ENCODE results near the gene RAX2. TPM values are rescaled to one million over a fixed set of nuclear protein-coding genes. Genes with fewer than 3 reads are reported as not detected.

The RAX2 gene
- total and polyA plus RNA-seq, 9 of the 15 experiments (the other 6 are each of a cell fraction or from before 2014, with no cell fraction given), result not detected

Small RNAs within 50 kb of the gene (small RNA-seq; reads per million reads assigned to genes)
- gene AC005777.1, result not detected

Other genes with a start within 250 kb of the RAX2 start
Only the 7 nearest of the 17 such genes appear.
- 6.0 and 10.7 TPM in 2 replicates for gene PIP5K1C, start 71.8 kb downstream of the RAX2 start, total RNA-seq (2014; rRNA removed)
- 1.4 and 1.9 TPM in 2 replicates for gene PIP5K1C, start 71.8 kb downstream of the RAX2 start, total RNA-seq (2014; rRNA removed; fragmentation: Illumina TruSeq; extraction: Trizol)
- gene PIP5K1C, start 71.8 kb downstream of the RAX2 start, total RNA-seq (2015; rRNA removed; fragmentation: Illumina TruSeq; extraction: Trizol), result 4.1 and 5.3 TPM in 2 replicates
- 21.4 and 22.1 TPM in 2 replicates for gene PIP5K1C, start 71.8 kb downstream of the RAX2 start, total RNA-seq (2021)
- 2.9 and 5.8 TPM in 2 replicates for gene PIP5K1C, start 71.8 kb downstream of the RAX2 start, polyA plus RNA-seq (2011; rRNA removed)
- gene PIP5K1C, start 71.8 kb downstream of the RAX2 start, polyA plus RNA-seq (2014; fragmentation: Illumina TruSeq; extraction: Trizol), result 8.0 and 11.3 TPM in 2 replicates
- under 1 TPM; 0.38 to 0.61 TPM for gene PIP5K1C, start 71.8 kb downstream of the RAX2 start, polyA plus RNA-seq (2014; fragmentation: Nextera tagmentation; extraction: Ambion mirVana)
- gene PIP5K1C, start 71.8 kb downstream of the RAX2 start, polyA plus RNA-seq (2014; rRNA removed), result 7.6 and 8.3 TPM in 2 replicates
- gene TJP3, start 63.8 kb downstream of the RAX2 start, total RNA-seq (2014; rRNA removed), result 0.82 and 1.3 TPM in 2 replicates
- gene TJP3, start 63.8 kb downstream of the RAX2 start, total RNA-seq (2014; rRNA removed; fragmentation: Illumina TruSeq; extraction: Trizol), result 0.11 and 0.38 TPM in 2 replicates
- 0.34 and 0.58 TPM in 2 replicates for gene TJP3, start 63.8 kb downstream of the RAX2 start, total RNA-seq (2015; rRNA removed; fragmentation: Illumina TruSeq; extraction: Trizol)
- 0.92 and 2.4 TPM in 2 replicates for gene TJP3, start 63.8 kb downstream of the RAX2 start, total RNA-seq (2021)
- 1.8 and 2.2 TPM in 2 replicates for gene TJP3, start 63.8 kb downstream of the RAX2 start, polyA plus RNA-seq (2011; rRNA removed)
- gene TJP3, start 63.8 kb downstream of the RAX2 start, polyA plus RNA-seq (2014; fragmentation: Illumina TruSeq; extraction: Trizol), result 0.54 and 1.1 TPM in 2 replicates
- gene TJP3, start 63.8 kb downstream of the RAX2 start, polyA plus RNA-seq (2014; fragmentation: Nextera tagmentation; extraction: Ambion mirVana), result under 1 TPM in 1 of 2 experiments, not detected in 1; 0.11 TPM
- gene TJP3, start 63.8 kb downstream of the RAX2 start, polyA plus RNA-seq (2014; rRNA removed), result 0.56 and 0.73 TPM in 2 replicates
- gene APBA3, start 10.5 kb downstream of the RAX2 start, total RNA-seq (2014; rRNA removed), result 28.8 and 29.5 TPM in 2 replicates
- 1.4 and 2.8 TPM in 2 replicates for gene APBA3, start 10.5 kb downstream of the RAX2 start, total RNA-seq (2014; rRNA removed; fragmentation: Illumina TruSeq; extraction: Trizol)
- gene APBA3, start 10.5 kb downstream of the RAX2 start, total RNA-seq (2015; rRNA removed; fragmentation: Illumina TruSeq; extraction: Trizol), result 10.8 and 14.0 TPM in 2 replicates
- 19.7 and 23.8 TPM in 2 replicates for gene APBA3, start 10.5 kb downstream of the RAX2 start, total RNA-seq (2021)
- gene APBA3, start 10.5 kb downstream of the RAX2 start, polyA plus RNA-seq (2011; rRNA removed), result 11.5 and 20.7 TPM in 2 replicates
- gene APBA3, start 10.5 kb downstream of the RAX2 start, polyA plus RNA-seq (2014; fragmentation: Illumina TruSeq; extraction: Trizol), result 9.0 and 18.5 TPM in 2 replicates
- gene APBA3, start 10.5 kb downstream of the RAX2 start, polyA plus RNA-seq (2014; fragmentation: Nextera tagmentation; extraction: Ambion mirVana), result under 1 TPM; 0.10 to 0.42 TPM
- gene APBA3, start 10.5 kb downstream of the RAX2 start, polyA plus RNA-seq (2014; rRNA removed), result 25.0 and 28.2 TPM in 2 replicates
- gene MRPL54, start 9.5 kb downstream of the RAX2 start, total RNA-seq (2014; rRNA removed), result 120 and 124 TPM in 2 replicates
- 31.5 and 35.9 TPM in 2 replicates for gene MRPL54, start 9.5 kb downstream of the RAX2 start, total RNA-seq (2014; rRNA removed; fragmentation: Illumina TruSeq; extraction: Trizol)
- gene MRPL54, start 9.5 kb downstream of the RAX2 start, total RNA-seq (2015; rRNA removed; fragmentation: Illumina TruSeq; extraction: Trizol), result 93.8 and 97.3 TPM in 2 replicates
- gene MRPL54, start 9.5 kb downstream of the RAX2 start, total RNA-seq (2021), result 83.2 and 87.9 TPM in 2 replicates
- 44.2 and 52.3 TPM in 2 replicates for gene MRPL54, start 9.5 kb downstream of the RAX2 start, polyA plus RNA-seq (2011; rRNA removed)
- 56.9 and 68.4 TPM in 2 replicates for gene MRPL54, start 9.5 kb downstream of the RAX2 start, polyA plus RNA-seq (2014; fragmentation: Illumina TruSeq; extraction: Trizol)
- 10 to 100 TPM in 1 of 2 experiments, 1 to 10 TPM in 1; 3.5 to 13.6 TPM for gene MRPL54, start 9.5 kb downstream of the RAX2 start, polyA plus RNA-seq (2014; fragmentation: Nextera tagmentation; extraction: Ambion mirVana)
- gene MRPL54, start 9.5 kb downstream of the RAX2 start, polyA plus RNA-seq (2014; rRNA removed), result 93.7 and 131 TPM in 2 replicates
- 41.2 and 57.1 TPM in 2 replicates for gene MATK, start 14.2 kb upstream of the RAX2 start, total RNA-seq (2014; rRNA removed)
- 6.1 and 8.4 TPM in 2 replicates for gene MATK, start 14.2 kb upstream of the RAX2 start, total RNA-seq (2014; rRNA removed; fragmentation: Illumina TruSeq; extraction: Trizol)
- 21.4 and 23.2 TPM in 2 replicates for gene MATK, start 14.2 kb upstream of the RAX2 start, total RNA-seq (2015; rRNA removed; fragmentation: Illumina TruSeq; extraction: Trizol)
- 41.5 and 45.3 TPM in 2 replicates for gene MATK, start 14.2 kb upstream of the RAX2 start, total RNA-seq (2021)
- gene MATK, start 14.2 kb upstream of the RAX2 start, polyA plus RNA-seq (2011; rRNA removed), result 31.1 and 32.8 TPM in 2 replicates
- 10.8 and 15.7 TPM in 2 replicates for gene MATK, start 14.2 kb upstream of the RAX2 start, polyA plus RNA-seq (2014; fragmentation: Illumina TruSeq; extraction: Trizol)
- gene MATK, start 14.2 kb upstream of the RAX2 start, polyA plus RNA-seq (2014; fragmentation: Nextera tagmentation; extraction: Ambion mirVana), result under 1 TPM; 0.08 to 0.71 TPM
- gene MATK, start 14.2 kb upstream of the RAX2 start, polyA plus RNA-seq (2014; rRNA removed), result 37.5 and 37.9 TPM in 2 replicates
- gene ZFR2, start 96.8 kb upstream of the RAX2 start, total RNA-seq (2014; rRNA removed), result 0.33 and 0.59 TPM in 2 replicates
- gene ZFR2, start 96.8 kb upstream of the RAX2 start, total RNA-seq (2014; rRNA removed; fragmentation: Illumina TruSeq; extraction: Trizol), result not detected in 2 replicates
- gene ZFR2, start 96.8 kb upstream of the RAX2 start, total RNA-seq (2015; rRNA removed; fragmentation: Illumina TruSeq; extraction: Trizol), result not detected in 2 replicates
- gene ZFR2, start 96.8 kb upstream of the RAX2 start, total RNA-seq (2021), result not detected in 2 replicates
- gene ZFR2, start 96.8 kb upstream of the RAX2 start, polyA plus RNA-seq (2011; rRNA removed), result 0.03 and 0.04 TPM in 2 replicates
- not detected in 2 replicates for gene ZFR2, start 96.8 kb upstream of the RAX2 start, polyA plus RNA-seq (2014; fragmentation: Illumina TruSeq; extraction: Trizol)
- gene ZFR2, start 96.8 kb upstream of the RAX2 start, polyA plus RNA-seq (2014; fragmentation: Nextera tagmentation; extraction: Ambion mirVana), result under 1 TPM in 1 of 2 experiments, not detected in 1; 0.07 TPM
- not detected in 2 replicates for gene ZFR2, start 96.8 kb upstream of the RAX2 start, polyA plus RNA-seq (2014; rRNA removed)
- gene ATCAY, start 108.5 kb upstream of the RAX2 start, total RNA-seq (2014; rRNA removed), result not detected in 2 replicates
- not detected in 2 replicates for gene ATCAY, start 108.5 kb upstream of the RAX2 start, total RNA-seq (2014; rRNA removed; fragmentation: Illumina TruSeq; extraction: Trizol)
- not detected in 2 replicates for gene ATCAY, start 108.5 kb upstream of the RAX2 start, total RNA-seq (2015; rRNA removed; fragmentation: Illumina TruSeq; extraction: Trizol)
- gene ATCAY, start 108.5 kb upstream of the RAX2 start, total RNA-seq (2021), result 0.07 TPM in 1 of 2 replicates, not detected in the other
- gene ATCAY, start 108.5 kb upstream of the RAX2 start, polyA plus RNA-seq (2011; rRNA removed), result not detected in 2 replicates
- gene ATCAY, start 108.5 kb upstream of the RAX2 start, polyA plus RNA-seq (2014; fragmentation: Illumina TruSeq; extraction: Trizol), result not detected in 2 replicates
- not detected for gene ATCAY, start 108.5 kb upstream of the RAX2 start, polyA plus RNA-seq (2014; fragmentation: Nextera tagmentation; extraction: Ambion mirVana)
- not detected in 2 replicates for gene ATCAY, start 108.5 kb upstream of the RAX2 start, polyA plus RNA-seq (2014; rRNA removed)

Data from K562 (cell line).